Thyroid gland (tissue), 4 donors: ENCODE results near the gene PPIF. TPM values are rescaled to one million over a fixed set of nuclear protein-coding genes. Genes with fewer than 3 reads are reported as not detected.

ENCODE experiments used
- DNase-seq, 2 donors: peaks; one replicate each; pipeline ENCODE4 v3.0.0-alpha.2; 2019
- H3K27ac ChIP-seq, 3 donors: fragments of 200-600 bp; sonication (generic); 1 replicate in 2 of 3; 2 replicates in 1 of 3; pipeline ENCODE4 v1.5.1; 2016 to 2019; ENCODE audit warnings: mild to moderate bottlenecking in 1 of 3, moderate library complexity in 1 of 3
- H3K27me3 ChIP-seq: fragments of 200-600 bp; sonication (generic); one replicate; pipeline ENCODE4 v1.5.1; 2019
- H3K36me3 ChIP-seq, 2 donors: fragments of 200-600 bp; sonication (generic); one replicate each; pipeline ENCODE4 v1.5.1; 2016 to 2019
- H3K4me1 ChIP-seq, 2 donors: fragments of 200-600 bp; sonication (generic); one replicate each; pipeline ENCODE4 v1.5.1; 2017 to 2019
- H3K4me3 ChIP-seq, 3 donors: fragments of 200-600 bp; sonication (generic); replicated peaks in 1 of 3; 1 replicate in 2 of 3; 2 replicates in 1 of 3; pipeline ENCODE4 v1.5.1; 2016; ENCODE audit warnings: mild to moderate bottlenecking in 1 of 3
- H3K9me3 ChIP-seq: fragments of 200-600 bp; sonication (generic); one replicate; pipeline ENCODE4 v1.5.1; 2017
- CTCF ChIP-seq, 6 experiments: fragments of 200-600 bp in 3 of 6; fragments of 450-650 bp in 3 of 6; sonication (generic) in 3 of 6; IDR thresholded peaks; one replicate each; pipeline ENCODE4 v1.5.1; 2016 to 2019; ENCODE audit warnings: antibody characterized with exemption in 6 of 6, mild to moderate bottlenecking in 2 of 6, inconsistent platforms in 1 of 6, moderate library complexity in 1 of 6
- POLR2A ChIP-seq, 2 donors: fragments of 450-650 bp; IDR thresholded peaks; one replicate each; pipeline ENCODE4 v1.6.1; 2017; ENCODE audit warnings: antibody characterized with exemption in 2 of 2, mild to moderate bottlenecking in 2 of 2, moderate library complexity in 1 of 2
- WGBS, 2 donors: methylation state at CpG; one replicate each; pipeline ENCODE4 v1.1.5; 2017; 5-methylcytosine and 5-hydroxymethylcytosine counted together
- intact Hi-C: fragments of 100-400 bp; cut with DNase I; formaldehyde crosslinking; loops from one replicate; pipeline ENCODE4 v1.15.1; 2023
- total RNA-seq, 4 donors: library from RNA; depleted of rRNA; stranded (reverse); fragments of >200 nt; gene quantifications; one replicate each; pipeline ENCODE4 v1.2.3, GENCODE V29; 2016

Gene PPIF
- total RNA-seq, 4 donors from 2014 or later: 31.4 to 70.1 (median 52.3) TPM

- Histone ChIP-seq H3K36me3 (peaks cover 0 to 3% of the 10 kb centered on the region in 2 donors), H3K27ac (peak overlapping the region in 1 of 3 donors; percentile 91), H3K9me3 (no peaks in the 10 kb centered on the region), H3K4me1 (peaks cover 40 to 86% of the 10 kb centered on the region in 2 donors), H3K27me3 (no peaks in the 10 kb centered on the region), H3K4me3 (no peak overlapping the region)
- no peak for DNase-seq
- intact Hi-C loops: no loop called here
- 76 to 84% methylated on average over 17 of the region's 17 CpGs for WGBS, 2 donors
- TF ChIP-seq POLR2A (IDR thresholded peaks at IDR 0.05): no peak
These were observed 50.5 kb downstream of the PPIF start for GRCh38 chr10:79397575-79398303.

- Histone ChIP-seq H3K27ac (peak overlapping the region; percentile 81 to 92 (median 91)), H3K27me3 (no peaks in the 10 kb centered on the region), H3K4me1 (peaks cover 49 to 90% of the 10 kb centered on the region in 2 donors), H3K9me3 (no peaks in the 10 kb centered on the region), H3K36me3 (peaks cover 0 to 3% of the 10 kb centered on the region in 2 donors), H3K4me3 (no peak overlapping the region)
- no peak for DNase-seq
- WGBS, 2 donors: 89 to 90% methylated on average over 4 of the region's 4 CpGs
- TF ChIP-seq POLR2A (IDR thresholded peaks at IDR 0.05) (no peak), CTCF (IDR thresholded peaks at IDR 0.05) (no peak)
- intact Hi-C loops: no loop called here
These were observed 51.4 kb downstream of the PPIF start for GRCh38 chr10:79398642-79399041.

GRCh38 chr10:79399223-79399831, 52.1 kb downstream of the PPIF start:
- Histone ChIP-seq H3K27me3 (no peaks in the 10 kb centered on the region), H3K36me3 (no peaks in the 10 kb centered on the region), H3K27ac (peak overlapping the region; percentile 81 to 92 (median 91)), H3K9me3 (no peaks in the 10 kb centered on the region), H3K4me3 (no peak overlapping the region), H3K4me1 (peaks cover 50 to 93% of the 10 kb centered on the region in 2 donors)
- no peak for TF ChIP-seq CTCF (IDR thresholded peaks at IDR 0.05)
- no peak for TF ChIP-seq POLR2A (IDR thresholded peaks at IDR 0.05)
- 6 to 8% methylated on average over 6 to 14 of the region's 15 CpGs for WGBS, 2 donors
- intact Hi-C loops: no loop called here
- DNase-seq: peak; percentile 89 to 93

- Histone ChIP-seq H3K4me1 (peaks cover 53 to 94% of the 10 kb centered on the region in 2 donors), H3K27me3 (no peaks in the 10 kb centered on the region), H3K4me3 (no peak overlapping the region), H3K27ac (peak overlapping the region; percentile 81 to 92 (median 91)), H3K36me3 (no peaks in the 10 kb centered on the region), H3K9me3 (no peaks in the 10 kb centered on the region)
- DNase-seq: peak in 1 of 2 donors; percentile 47
- 68 to 77% methylated on average over 11 of the region's 11 CpGs for WGBS, 2 donors
- intact Hi-C loops: no loop called here
- TF ChIP-seq CTCF (IDR thresholded peaks at IDR 0.05): peak in 5 of 6 experiments; percentile 18 to 60 (median 38)
- no peak for TF ChIP-seq POLR2A (IDR thresholded peaks at IDR 0.05)
These were observed 53.1 kb downstream of the PPIF start for GRCh38 chr10:79400146-79401004.
